WTC11 (cell line): ENCODE measurements around the gene ZNF391. TPM values are rescaled to one million over a fixed set of nuclear protein-coding genes. Genes with fewer than 3 reads are reported as not detected.

Source experiments
- ATAC-seq: fragments of 200-7000 bp; cut with Tn5 transposase; 2 replicates; pipeline ENCODE4 v1.10.0; 2021; ENCODE audit warnings: mild to moderate bottlenecking, moderate library complexity
- CTCF ChIA-PET: fragments of 300-600 bp; sonication (Branson Sonifier 250); formaldehyde crosslinking; loops from one replicate; lab custom pipeline; 2021; ENCODE audit warnings: antibody characterized with exemption; lab: Charles Lee
- POLR2A ChIA-PET: fragments of 350-600 bp; sonication (Branson Sonifier 250); formaldehyde crosslinking; loops from one replicate; lab custom pipeline; 2021; ENCODE audit warnings: antibody characterized with exemption; lab: Charles Lee
- DNase-seq: peaks from one replicate; pipeline ENCODE4 v3.0.0; 2021; ENCODE audit warnings: low spot score
- H3K27ac Mint-ChIP-seq: 2 replicates; pipeline ENCODE4 v1.8.0; 2021; ENCODE audit warnings: mixed read lengths
- H3K27me3 Mint-ChIP-seq: 2 replicates; pipeline ENCODE4 v1.8.0; 2021; ENCODE audit warnings: low read depth, mild to moderate bottlenecking, moderate library complexity, mixed read lengths
- H3K36me3 Mint-ChIP-seq: 2 replicates; pipeline ENCODE4 v1.8.0; 2021; ENCODE audit warnings: mixed read lengths
- H3K4me1 Mint-ChIP-seq: 2 replicates; pipeline ENCODE4 v1.8.0; 2022; ENCODE audit warnings: mixed read lengths
- H3K4me3 Mint-ChIP-seq: 2 replicates; pipeline ENCODE4 v1.8.0; 2021; ENCODE audit warnings: mild to moderate bottlenecking, moderate library complexity, mixed read lengths
- H3K9me3 Mint-ChIP-seq: 2 replicates; pipeline ENCODE4 v1.8.0; 2021; ENCODE audit warnings: mixed read lengths
- ARID4B ChIP-seq: sonication (generic); formaldehyde crosslinking; IDR thresholded peaks from 2 replicates; pipeline ENCODE4 v1.8.0; 2023; ENCODE audit warnings: missing genetic modification reagents, mild to moderate bottlenecking, borderline replicate concordance
- ATF1 ChIP-seq: sonication (generic); formaldehyde crosslinking; IDR thresholded peaks from 2 replicates; pipeline ENCODE4 v1.8.1; 2023; ENCODE audit warnings: mild to moderate bottlenecking, moderate library complexity, missing genetic modification reagents
- ATF6 ChIP-seq: sonication (generic); formaldehyde crosslinking; IDR thresholded peaks from 2 replicates; pipeline ENCODE4 v1.8.1; 2023; ENCODE audit warnings: mild to moderate bottlenecking, missing genetic modification reagents
- CREB1 ChIP-seq: sonication (generic); formaldehyde crosslinking; IDR thresholded peaks from 2 replicates; pipeline ENCODE4 v1.8.0; 2023; ENCODE audit warnings: mild to moderate bottlenecking, missing genetic modification reagents
- E2F1 ChIP-seq: sonication (generic); formaldehyde crosslinking; IDR thresholded peaks from 2 replicates; pipeline ENCODE4 v1.8.0; 2022; ENCODE audit warnings: mild to moderate bottlenecking, missing genetic modification reagents
- E2F4 ChIP-seq: sonication (generic); formaldehyde crosslinking; IDR thresholded peaks from 2 replicates; pipeline ENCODE4 v1.8.1; 2022; ENCODE audit warnings: low read depth, mild to moderate bottlenecking, moderate library complexity, missing genetic modification reagents, borderline replicate concordance
- FOXJ3 ChIP-seq: sonication (generic); formaldehyde crosslinking; IDR thresholded peaks from 2 replicates; pipeline ENCODE4 v1.9.0; 2021; ENCODE audit warnings: missing genetic modification reagents, mild to moderate bottlenecking, borderline replicate concordance
- HMGA2 ChIP-seq: fragments of 250-450 bp; sonication (Bioruptor Pico); IDR thresholded peaks from 2 replicates; pipeline ENCODE4 v1.4.0; 2021; ENCODE audit warnings: mild to moderate bottlenecking, moderate library complexity
- MLX ChIP-seq: sonication (generic); formaldehyde crosslinking; IDR thresholded peaks from 2 replicates; pipeline ENCODE4 v1.8.1; 2023; ENCODE audit warnings: mild to moderate bottlenecking, missing genetic modification reagents, moderate library complexity
- OVOL2 ChIP-seq: fragments of 250-450 bp; sonication (Bioruptor Pico); IDR thresholded peaks from 2 replicates; pipeline ENCODE4 v1.9.0; 2021; ENCODE audit warnings: mild to moderate bottlenecking, borderline replicate concordance
- RORB ChIP-seq: fragments of 250-450 bp; sonication (Bioruptor Pico); IDR thresholded peaks from 2 replicates; pipeline ENCODE4 v1.9.0; 2021; ENCODE audit warnings: mild to moderate bottlenecking
- SMAD3 ChIP-seq: sonication (generic); formaldehyde crosslinking; IDR thresholded peaks from 2 replicates; pipeline ENCODE4 v1.8.0; 2022; ENCODE audit warnings: missing genetic modification reagents, mild to moderate bottlenecking, borderline replicate concordance
- SMAD4 ChIP-seq: sonication (generic); formaldehyde crosslinking; IDR thresholded peaks from 2 replicates; pipeline ENCODE4 v1.8.0; 2022; ENCODE audit warnings: mild to moderate bottlenecking, missing genetic modification reagents
- SP1 ChIP-seq: sonication (generic); formaldehyde crosslinking; conservative IDR thresholded peaks from 2 replicates; pipeline ENCODE4 v1.8.1; 2022; ENCODE audit warnings: missing genetic modification reagents
- TEAD1 ChIP-seq: sonication (generic); formaldehyde crosslinking; IDR thresholded peaks from 2 replicates; pipeline ENCODE4 v1.8.0; 2022; ENCODE audit warnings: mild to moderate bottlenecking, missing genetic modification reagents
- TP53 ChIP-seq: sonication (generic); formaldehyde crosslinking; IDR thresholded peaks from 2 replicates; pipeline ENCODE4 v1.8.1; 2023; ENCODE audit warnings: mild to moderate bottlenecking, missing genetic modification reagents
- ZBTB43 ChIP-seq: sonication (generic); formaldehyde crosslinking; IDR thresholded peaks from 2 replicates; pipeline ENCODE4 v1.8.1; 2023; ENCODE audit warnings: mild to moderate bottlenecking, missing genetic modification reagents
- ZNF423 ChIP-seq: fragments of 250-450 bp; sonication (Bioruptor Pico); IDR thresholded peaks from 2 replicates; pipeline ENCODE4 v2.1.2; 2022; ENCODE audit warnings: mild to moderate bottlenecking, moderate library complexity
- total RNA-seq: library from RNA; stranded (reverse); gene quantifications from 3 replicates; pipeline ENCODE4 v1.2.3, GENCODE V29; 2021

ZNF391 gene
- total RNA-seq, 1 experiment from 2014 or later: 11.3 TPM

GRCh38 chr6:27433714-27434113 lies 45.2 kb downstream of the ZNF391 start:
- Mint-ChIP-seq H3K9me3 (peaks cover 24% of the 10 kb centered on the region), H3K27me3 (peaks cover 21% of the 10 kb centered on the region), H3K4me3 (no peak overlapping the region), H3K4me1 (peaks cover 6% of the 10 kb centered on the region), H3K27ac (no peak overlapping the region), H3K36me3 (no peaks in the 10 kb centered on the region)
- no peak for ATAC-seq
- no peak for DNase-seq
- TF ChIP-seq ATF6 (CRISPR knock-in tag) (no peak), E2F1 (CRISPR knock-in tag) (no peak), OVOL2 (CRISPR knock-in tag) (no peak), E2F4 (CRISPR knock-in tag) (no peak), TP53 (CRISPR knock-in tag) (no peak), ARID4B (CRISPR knock-in tag) (no peak), SP1 (no peak), SMAD4 (no peak), HMGA2 (no peak), CREB1 (CRISPR knock-in tag) (no peak), FOXJ3 (no peak), MLX (CRISPR knock-in tag) (no peak), SMAD3 (CRISPR knock-in tag) (no peak)
- POLR2A ChIA-PET: no interaction called here
- CTCF ChIA-PET: no interaction called here

- CTCF ChIA-PET: no interaction called here
- Mint-ChIP-seq H3K27me3 (peaks cover 5% of the 10 kb centered on the region; the same call in 1 of the 2 replicates), H3K27ac (no peak overlapping the region), H3K4me1 (peaks cover 6% of the 10 kb centered on the region), H3K9me3 (peaks cover 16% of the 10 kb centered on the region), H3K36me3 (no peaks in the 10 kb centered on the region; the same call in 1 of the 2 replicates), H3K4me3 (no peak overlapping the region)
- TF ChIP-seq ZBTB43 (CRISPR knock-in tag) (no peak), TP53 (CRISPR knock-in tag) (no peak), ATF1 (CRISPR knock-in tag) (no peak), TEAD1 (CRISPR knock-in tag) (no peak), ATF6 (CRISPR knock-in tag) (no peak), CREB1 (CRISPR knock-in tag) (no peak), RORB (CRISPR knock-in tag) (no peak), ZNF423 (CRISPR knock-in tag) (no peak)
- POLR2A ChIA-PET: no interaction called here
- DNase-seq: no peak
- no peak for ATAC-seq
Observed at GRCh38 chr6:27439371-27439770, 50.8 kb downstream of the ZNF391 start.
